Measurements from ENCODE around the gene RASAL2.

RASAL2 gene

GRCh38 chr1:178057141-178057765 lies 36.7 kb upstream of the RASAL2 start:
- peaks cover 15% of the 10 kb centered on the region for H3K4me1 ChIP-seq (ENCODE audit: insufficient read depth, low read length)
- no peaks in the 10 kb centered on the region for H3K27me3 ChIP-seq (ENCODE audit: control insufficient read depth in 1 of 2, insufficient read depth in 2 of 2, low read length in 2 of 2)
- H3K9me3 ChIP-seq (ENCODE audit: low read length), result no peaks in the 10 kb centered on the region
- H3K9ac ChIP-seq (ENCODE audit: low read length), result no peak overlapping the region
- no peak overlapping the region for H3K4me3 ChIP-seq (ENCODE audit: low read depth in 1 of 2, low read length in 2 of 2)
- no peaks in the 10 kb centered on the region for H3K36me3 ChIP-seq (ENCODE audit: insufficient read depth, low read length)
- no peak overlapping the region for H3K27ac ChIP-seq (ENCODE audit: low read depth, low read length)

- H3K4me3 ChIP-seq (ENCODE audit: low read depth in 1 of 2, low read length in 2 of 2), result peak overlapping the region in 1 of 2 donors; percentile 10
- H3K27me3 ChIP-seq (ENCODE audit: control insufficient read depth in 1 of 2, insufficient read depth in 2 of 2, low read length in 2 of 2), result no peaks in the 10 kb centered on the region
- H3K9me3 ChIP-seq (ENCODE audit: low read length), result no peaks in the 10 kb centered on the region
- H3K9ac ChIP-seq (ENCODE audit: low read length), result no peak overlapping the region
- H3K27ac ChIP-seq (ENCODE audit: low read depth, low read length), result no peak overlapping the region
- H3K4me1 ChIP-seq (ENCODE audit: insufficient read depth, low read length), result peaks cover 15% of the 10 kb centered on the region
- H3K36me3 ChIP-seq (ENCODE audit: insufficient read depth, low read length), result no peaks in the 10 kb centered on the region
These were observed 35.9 kb upstream of the RASAL2 start for GRCh38 chr1:178057912-178058534.

- no peak overlapping the region for H3K4me3 ChIP-seq (ENCODE audit: low read depth in 1 of 2, low read length in 2 of 2)
- no peaks in the 10 kb centered on the region for H3K36me3 ChIP-seq (ENCODE audit: insufficient read depth, low read length)
- H3K9ac ChIP-seq (ENCODE audit: low read length), result no peak overlapping the region
- no peaks in the 10 kb centered on the region for H3K27me3 ChIP-seq (ENCODE audit: control insufficient read depth in 1 of 2, insufficient read depth in 2 of 2, low read length in 2 of 2)
- H3K4me1 ChIP-seq (ENCODE audit: insufficient read depth, low read length), result peaks cover 15% of the 10 kb centered on the region
- H3K27ac ChIP-seq (ENCODE audit: low read depth, low read length), result no peak overlapping the region
- no peaks in the 10 kb centered on the region for H3K9me3 ChIP-seq (ENCODE audit: low read length)
These were observed 32.9 kb upstream of the RASAL2 start for GRCh38 chr1:178060789-178061556.

- Histone ChIP-seq H3K4me3 (ENCODE audit: low read depth in 1 of 2, low read length in 2 of 2) (no peak overlapping the region), H3K27ac (ENCODE audit: low read depth, low read length) (no peak overlapping the region), H3K4me1 (ENCODE audit: insufficient read depth, low read length) (peaks cover 15% of the 10 kb centered on the region), H3K27me3 (ENCODE audit: control insufficient read depth in 1 of 2, insufficient read depth in 2 of 2, low read length in 2 of 2) (no peaks in the 10 kb centered on the region), H3K36me3 (ENCODE audit: insufficient read depth, low read length) (no peaks in the 10 kb centered on the region), H3K9ac (ENCODE audit: low read length) (no peak overlapping the region), H3K9me3 (ENCODE audit: low read length) (no peaks in the 10 kb centered on the region)
These were observed 32.3 kb upstream of the RASAL2 start for GRCh38 chr1:178061620-178062019.

- no peak overlapping the region for H3K27ac ChIP-seq (ENCODE audit: low read depth, low read length)
- H3K36me3 ChIP-seq (ENCODE audit: insufficient read depth, low read length), result no peaks in the 10 kb centered on the region
- H3K4me3 ChIP-seq (ENCODE audit: low read depth in 1 of 2, low read length in 2 of 2), result no peak overlapping the region
These were observed 29.6 kb upstream of the RASAL2 start for GRCh38 chr1:178064191-178064821.

GRCh38 chr1:178065250-178065649 lies 28.7 kb upstream of the RASAL2 start:
- H3K4me1 ChIP-seq (ENCODE audit: insufficient read depth, low read length), result no peaks in the 10 kb centered on the region
- no peak overlapping the region for H3K9ac ChIP-seq (ENCODE audit: low read length)
- no peak overlapping the region for H3K27ac ChIP-seq (ENCODE audit: low read depth, low read length)
- no peaks in the 10 kb centered on the region for H3K27me3 ChIP-seq (ENCODE audit: control insufficient read depth in 1 of 2, insufficient read depth in 2 of 2, low read length in 2 of 2)
- H3K36me3 ChIP-seq (ENCODE audit: insufficient read depth, low read length), result no peaks in the 10 kb centered on the region
- no peaks in the 10 kb centered on the region for H3K9me3 ChIP-seq (ENCODE audit: low read length)
- H3K4me3 ChIP-seq (ENCODE audit: low read depth in 1 of 2, low read length in 2 of 2), result no peak overlapping the region

More at GRCh38 chr1:178064191-178064821, 29.6 kb upstream of the RASAL2 start:
- H3K4me1 ChIP-seq (ENCODE audit: insufficient read depth, low read length), result no peaks in the 10 kb centered on the region
- H3K9me3 ChIP-seq (ENCODE audit: low read length), result no peaks in the 10 kb centered on the region
- H3K27me3 ChIP-seq (ENCODE audit: control insufficient read depth in 1 of 2, insufficient read depth in 2 of 2, low read length in 2 of 2), result no peaks in the 10 kb centered on the region
- H3K9ac ChIP-seq (ENCODE audit: low read length), result no peak overlapping the region

GRCh38 chr1:178066296-178066907 lies 27.5 kb upstream of the RASAL2 start:
- H3K36me3 ChIP-seq (ENCODE audit: insufficient read depth, low read length), result no peaks in the 10 kb centered on the region
- H3K9ac ChIP-seq (ENCODE audit: low read length), result no peak overlapping the region
- H3K27ac ChIP-seq (ENCODE audit: low read depth, low read length), result no peak overlapping the region
- H3K4me3 ChIP-seq (ENCODE audit: low read depth in 1 of 2, low read length in 2 of 2), result no peak overlapping the region
- H3K9me3 ChIP-seq (ENCODE audit: low read length), result no peaks in the 10 kb centered on the region
- no peaks in the 10 kb centered on the region for H3K4me1 ChIP-seq (ENCODE audit: insufficient read depth, low read length)
- no peaks in the 10 kb centered on the region for H3K27me3 ChIP-seq (ENCODE audit: control insufficient read depth in 1 of 2, insufficient read depth in 2 of 2, low read length in 2 of 2)

- Histone ChIP-seq H3K27ac (ENCODE audit: low read depth, low read length) (no peak overlapping the region), H3K36me3 (ENCODE audit: insufficient read depth, low read length) (no peaks in the 10 kb centered on the region), H3K9me3 (ENCODE audit: low read length) (no peaks in the 10 kb centered on the region)
These were observed 26.8 kb upstream of the RASAL2 start for GRCh38 chr1:178066908-178067614.

GRCh38 chr1:178071811-178072210 lies 22.1 kb upstream of the RASAL2 start:
- H3K36me3 ChIP-seq (ENCODE audit: insufficient read depth, low read length), result no peaks in the 10 kb centered on the region
- H3K4me1 ChIP-seq (ENCODE audit: insufficient read depth, low read length), result no peaks in the 10 kb centered on the region
- no peaks in the 10 kb centered on the region for H3K27me3 ChIP-seq (ENCODE audit: control insufficient read depth in 1 of 2, insufficient read depth in 2 of 2, low read length in 2 of 2)
- H3K9ac ChIP-seq (ENCODE audit: low read length), result no peak overlapping the region
- no peak overlapping the region for H3K27ac ChIP-seq (ENCODE audit: low read depth, low read length)
- no peaks in the 10 kb centered on the region for H3K9me3 ChIP-seq (ENCODE audit: low read length)
- no peak overlapping the region for H3K4me3 ChIP-seq (ENCODE audit: low read depth in 1 of 2, low read length in 2 of 2)

More at GRCh38 chr1:178066908-178067614, 26.8 kb upstream of the RASAL2 start:
- no peak overlapping the region for H3K9ac ChIP-seq (ENCODE audit: low read length)
- no peaks in the 10 kb centered on the region for H3K4me1 ChIP-seq (ENCODE audit: insufficient read depth, low read length)
- H3K4me3 ChIP-seq (ENCODE audit: low read depth in 1 of 2, low read length in 2 of 2), result no peak overlapping the region
- H3K27me3 ChIP-seq (ENCODE audit: control insufficient read depth in 1 of 2, insufficient read depth in 2 of 2, low read length in 2 of 2), result no peaks in the 10 kb centered on the region

- no peak overlapping the region for H3K4me3 ChIP-seq (ENCODE audit: low read depth in 1 of 2, low read length in 2 of 2)
- no peak overlapping the region for H3K27ac ChIP-seq (ENCODE audit: low read depth, low read length)
- H3K9ac ChIP-seq (ENCODE audit: low read length), result no peak overlapping the region
- H3K9me3 ChIP-seq (ENCODE audit: low read length), result no peaks in the 10 kb centered on the region
- no peaks in the 10 kb centered on the region for H3K27me3 ChIP-seq (ENCODE audit: control insufficient read depth in 1 of 2, insufficient read depth in 2 of 2, low read length in 2 of 2)
- no peaks in the 10 kb centered on the region for H3K4me1 ChIP-seq (ENCODE audit: insufficient read depth, low read length)
- H3K36me3 ChIP-seq (ENCODE audit: insufficient read depth, low read length), result no peaks in the 10 kb centered on the region
These were observed 21.6 kb upstream of the RASAL2 start for GRCh38 chr1:178072326-178072725.

All from muscle layer of colon (tissue), 2 donors.